Erythroblast (primary cell): ENCODE data around the gene CCKAR.

Source experiments
- GATA1 ChIP-seq: IDR thresholded peaks from 2 replicates; pipeline ENCODE4 v1.6.1; 2011; ENCODE audit warnings: low read depth, mild to moderate bottlenecking, control low read depth, low read length, moderate library complexity
- POLR2A ChIP-seq: IDR thresholded peaks from 2 replicates; pipeline ENCODE4 v1.6.1; 2011; ENCODE audit warnings: mild to moderate bottlenecking, low read length

DNA sequence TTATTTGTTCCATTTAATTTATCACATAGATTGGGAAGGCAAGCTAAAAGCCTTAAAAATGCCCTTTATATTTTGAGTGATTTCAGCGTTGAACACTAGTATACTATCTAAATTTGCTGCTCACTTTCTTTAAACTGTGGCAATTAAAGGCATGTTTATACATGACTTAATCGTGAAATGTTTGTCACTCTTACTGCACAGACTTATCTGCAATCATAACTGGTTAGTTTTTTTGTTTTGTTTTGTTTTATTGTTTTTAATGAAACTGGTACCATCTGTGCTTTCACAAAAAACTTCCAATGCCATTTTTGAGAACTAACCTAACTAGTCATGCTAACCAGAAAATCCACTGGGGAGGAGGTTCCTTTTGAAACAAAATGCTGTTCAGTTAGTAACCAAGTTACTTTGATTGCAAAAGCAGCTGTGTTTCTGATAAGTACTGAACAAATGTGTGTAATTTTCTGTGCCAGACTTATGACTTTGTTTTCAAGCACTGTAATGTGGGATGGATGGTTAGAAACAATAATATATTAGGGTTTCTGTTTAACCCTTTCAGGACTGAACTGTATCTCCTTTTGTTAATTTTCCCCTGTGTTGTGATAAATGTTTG, 56.1 kb downstream of the CCKAR start:
- TF ChIP-seq POLR2A (no peak), GATA1 (no peak)
